GM21447 (cell line): ENCODE data around the gene OR52E8.

ENCODE experiments used
- ATAC-seq: cut with Tn5 transposase; IDR thresholded peaks from one replicate; pipeline ENCODE4 v1.9.1; 2021; ENCODE audit not compliant: unreplicated experiment

Gene OR52E8

GRCh38 chr11:5857590-5857989 lies at the start of gene OR52E8:
OR52E8 (minus strand) TSS chr11:5857690; CDS start chr11:5857690, 0 bp downstream.
- ATAC-seq: no peak

- ATAC-seq: no peak
Measured at GRCh38 chr11:5899534-5899933, 42.0 kb upstream of the OR52E8 start.

GRCh38 chr11:5892908-5893307 lies 35.4 kb upstream of the OR52E8 start, which contains the start of gene OR52E5:
OR52E5 (plus strand) TSS chr11:5893208; CDS start chr11:5900777, 7,569 bp downstream.
- ATAC-seq: no peak

DNA sequence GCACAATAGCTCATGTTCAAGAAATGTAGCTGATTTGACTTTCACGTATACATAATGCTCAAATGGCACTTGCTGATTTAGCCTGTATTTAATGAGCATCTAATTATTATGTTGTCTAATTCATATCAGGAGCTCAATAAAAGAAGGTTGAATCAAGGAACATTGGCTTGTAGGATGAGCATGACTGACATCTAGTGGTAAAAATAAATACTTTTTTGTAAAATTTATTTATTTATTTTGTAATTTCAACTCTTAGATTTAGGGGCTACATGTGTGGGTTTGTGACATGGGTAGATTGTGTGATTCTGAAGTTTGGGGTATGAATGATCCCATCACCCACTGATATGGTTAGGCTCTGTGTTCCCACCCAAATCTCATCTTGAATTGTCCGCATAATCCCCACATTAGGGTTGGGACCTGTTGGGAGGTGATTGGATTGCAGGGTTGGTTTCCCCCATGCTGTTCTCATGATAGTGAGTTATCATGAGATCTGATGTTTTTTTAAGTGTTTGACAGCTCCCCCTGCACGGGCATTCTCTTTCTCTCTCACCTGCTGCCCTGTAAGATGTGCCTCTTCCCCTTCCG lies 33.8 kb upstream of the OR52E8 start:
- no peak for ATAC-seq

- no peak for ATAC-seq
Measured at GRCh38 chr11:5887661-5888060, 30.2 kb upstream of the OR52E8 start.

DNA sequence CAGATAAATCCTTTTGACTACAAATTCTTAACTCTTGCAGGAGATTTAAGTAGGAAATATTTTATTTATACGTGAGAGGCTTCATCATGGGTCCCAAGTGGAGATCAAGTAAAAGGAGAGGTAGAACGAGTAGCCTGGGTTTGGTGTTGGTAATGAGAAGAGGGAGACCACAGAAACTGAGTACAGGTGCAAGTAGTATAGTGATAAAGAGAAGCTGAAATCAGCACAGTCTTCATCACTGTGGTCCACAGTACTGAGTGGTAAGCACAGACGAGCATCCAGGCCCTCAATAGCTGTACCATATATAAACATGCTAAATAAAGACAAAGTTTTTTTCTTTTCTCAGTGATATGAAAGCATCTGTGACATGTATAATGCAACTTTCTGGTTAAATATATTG lies 29.7 kb upstream of the OR52E8 start:
- no peak for ATAC-seq

DNA sequence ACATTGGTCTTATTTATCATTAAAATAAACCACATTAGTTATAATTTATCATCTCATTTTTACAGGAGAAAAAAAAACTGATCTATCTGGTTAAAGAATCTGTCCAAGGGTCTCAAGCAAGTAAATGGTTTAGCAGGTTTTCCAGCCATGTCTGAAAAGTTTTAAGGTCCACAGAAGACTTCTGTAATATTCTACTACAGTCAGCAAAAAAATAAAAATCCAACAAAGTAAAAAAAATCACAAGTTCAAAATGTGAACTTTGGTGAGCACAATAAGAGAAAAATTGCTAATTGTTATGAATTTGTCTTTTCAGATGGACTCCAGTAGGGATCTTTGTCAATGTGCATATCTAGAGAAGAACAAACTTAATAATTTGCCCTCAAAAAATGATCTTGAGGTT lies 24.3 kb upstream of the OR52E8 start:
- ATAC-seq: no peak

- no peak for ATAC-seq
Measured at GRCh38 chr11:5880329-5880728, 22.8 kb upstream of the OR52E8 start, which contains the start of gene OR52E4. OR52E4 (plus strand) TSS chr11:5880629; CDS start chr11:5884293, 3,664 bp downstream.

DNA sequence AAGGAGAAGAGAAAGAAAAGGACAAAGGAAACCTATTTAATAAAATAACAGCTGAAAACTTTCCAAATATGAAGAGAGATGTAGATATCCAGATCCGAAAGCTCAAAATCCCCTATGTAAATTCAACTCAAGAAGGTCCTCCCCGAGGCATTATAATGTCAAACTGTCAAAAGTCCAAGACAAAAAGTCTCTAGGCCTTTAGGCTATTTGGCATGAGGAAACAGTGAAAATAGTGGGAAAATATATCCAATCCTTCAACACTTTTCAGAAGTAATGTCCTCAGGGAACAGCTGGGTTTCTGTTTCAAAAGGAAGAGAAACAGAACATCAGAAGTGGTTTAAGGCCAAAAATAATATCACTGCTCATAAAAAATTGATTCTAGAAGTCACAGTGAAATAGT lies 21.1 kb upstream of the OR52E8 start:
- ATAC-seq: no peak

DNA sequence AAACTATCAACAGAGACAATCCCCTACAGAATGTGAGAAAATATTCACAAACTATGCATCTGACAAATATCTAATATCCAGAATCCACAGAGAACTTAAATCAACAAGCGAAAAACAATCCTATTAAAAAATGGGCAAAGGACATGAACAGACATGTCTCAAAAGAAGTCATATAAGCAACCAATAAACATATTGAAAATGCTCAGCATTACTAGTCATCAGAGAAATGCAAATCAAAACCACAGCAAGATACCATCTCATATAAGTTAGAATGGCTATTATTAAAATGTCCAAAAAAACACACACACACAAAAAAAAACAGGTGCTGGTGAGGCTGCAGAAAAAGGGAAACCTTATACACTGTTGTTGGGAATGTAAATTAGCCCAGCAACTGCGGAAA lies 8.3 kb upstream of the OR52E8 start:
- no peak for ATAC-seq

- ATAC-seq: no peak
Measured at GRCh38 chr11:5851002-5851401, 6.5 kb downstream of the OR52E8 start.

DNA sequence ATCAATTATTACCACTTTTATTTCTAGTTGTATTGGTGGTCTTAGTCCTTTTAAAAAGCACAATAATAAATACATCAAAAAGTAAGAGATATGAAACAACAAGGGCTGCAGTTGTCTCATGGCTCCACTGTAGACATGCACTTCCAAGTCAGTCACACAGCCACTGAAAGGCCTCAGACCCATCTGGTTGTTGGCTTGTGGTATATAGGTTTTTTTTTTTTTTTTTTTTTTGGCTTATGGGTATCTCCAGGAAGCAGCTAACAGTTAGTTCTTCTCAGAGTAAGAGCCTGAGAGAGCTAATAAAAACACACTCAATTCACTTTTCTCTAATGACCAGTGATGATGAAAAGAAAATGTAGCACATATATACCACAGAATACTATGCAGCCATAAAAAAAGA lies 9.8 kb downstream of the OR52E8 start:
- ATAC-seq: no peak

GRCh38 chr11:5846701-5847100 lies 10.8 kb downstream of the OR52E8 start:
- ATAC-seq: no peak

DNA sequence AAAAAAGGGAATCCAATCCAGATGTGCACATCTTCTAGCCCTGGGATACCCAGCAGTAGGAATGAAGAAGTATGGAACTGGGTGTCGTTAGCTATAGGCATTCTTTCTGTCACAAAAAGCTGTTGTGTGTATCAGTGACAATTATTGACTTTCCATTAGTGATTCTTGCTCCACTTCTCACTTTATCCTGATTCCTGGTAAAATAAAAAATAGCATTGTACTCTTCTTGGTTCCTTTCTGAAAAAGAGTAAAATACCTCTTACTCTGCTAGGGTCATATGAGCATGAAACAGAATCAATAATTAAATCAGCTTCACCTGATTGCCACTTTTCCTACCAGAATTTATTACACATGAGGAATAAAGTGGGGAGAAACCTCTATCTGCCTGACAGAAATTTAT lies 15.7 kb downstream of the OR52E8 start, which contains the start of gene OR52E6:
TSS of gene OR52E6 (minus strand) at position 101 of the 400 bp plus-strand sequence. CDS start at position 101, 0 bp downstream.
- ATAC-seq: no peak

- ATAC-seq: no peak
Measured at GRCh38 chr11:5837695-5838094, 19.8 kb downstream of the OR52E8 start.

DNA sequence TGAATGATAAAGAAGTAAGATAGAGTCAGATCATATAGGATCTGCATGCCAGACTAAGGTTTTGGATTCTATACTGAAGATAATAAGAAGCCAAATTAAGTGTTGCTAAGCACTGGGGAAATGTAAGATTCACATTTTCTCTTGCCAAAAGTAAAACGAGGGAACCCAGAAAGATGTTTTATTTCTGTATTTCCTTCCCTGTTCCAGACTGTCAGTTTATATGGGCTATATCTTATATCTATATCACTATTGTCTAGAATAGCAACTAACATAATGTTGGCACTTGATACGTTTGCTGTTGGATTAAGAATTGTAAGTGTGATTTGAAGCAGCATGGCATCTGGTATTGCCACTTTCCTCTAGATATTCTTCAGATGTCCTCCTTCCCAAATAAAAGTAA lies 24.0 kb downstream of the OR52E8 start:
- ATAC-seq: no peak

DNA sequence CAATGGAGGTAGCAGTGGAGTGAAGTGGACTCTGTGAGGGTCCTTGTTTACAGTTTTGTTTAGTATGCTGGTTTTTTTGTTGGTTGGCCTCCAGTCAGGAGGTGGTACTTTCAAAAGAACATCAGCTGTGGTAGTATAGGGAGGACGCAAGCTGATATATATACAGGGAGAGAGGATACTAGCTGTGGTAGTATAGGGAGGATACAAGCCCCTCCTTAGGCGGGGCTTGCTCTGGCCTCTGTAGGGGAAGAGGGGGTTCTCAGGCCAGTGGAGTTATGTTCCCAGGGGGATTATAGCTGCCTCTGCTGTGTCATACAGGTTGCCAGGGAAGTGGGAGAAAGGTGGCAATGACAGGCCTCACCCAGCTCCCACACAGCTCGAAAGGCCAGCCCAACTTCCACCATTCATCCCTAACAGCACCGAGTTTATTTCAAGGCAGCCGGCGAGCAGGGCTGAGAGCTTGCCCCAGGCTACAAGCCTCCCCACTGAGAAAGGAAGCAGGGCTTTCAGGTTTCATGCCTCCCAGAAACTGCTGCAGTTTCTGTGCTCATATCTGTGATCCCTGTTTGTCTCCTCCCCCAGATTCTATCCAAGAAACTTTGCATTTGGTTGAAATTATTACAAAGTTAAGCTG lies 26.2 kb downstream of the OR52E8 start:
- no peak for ATAC-seq

DNA sequence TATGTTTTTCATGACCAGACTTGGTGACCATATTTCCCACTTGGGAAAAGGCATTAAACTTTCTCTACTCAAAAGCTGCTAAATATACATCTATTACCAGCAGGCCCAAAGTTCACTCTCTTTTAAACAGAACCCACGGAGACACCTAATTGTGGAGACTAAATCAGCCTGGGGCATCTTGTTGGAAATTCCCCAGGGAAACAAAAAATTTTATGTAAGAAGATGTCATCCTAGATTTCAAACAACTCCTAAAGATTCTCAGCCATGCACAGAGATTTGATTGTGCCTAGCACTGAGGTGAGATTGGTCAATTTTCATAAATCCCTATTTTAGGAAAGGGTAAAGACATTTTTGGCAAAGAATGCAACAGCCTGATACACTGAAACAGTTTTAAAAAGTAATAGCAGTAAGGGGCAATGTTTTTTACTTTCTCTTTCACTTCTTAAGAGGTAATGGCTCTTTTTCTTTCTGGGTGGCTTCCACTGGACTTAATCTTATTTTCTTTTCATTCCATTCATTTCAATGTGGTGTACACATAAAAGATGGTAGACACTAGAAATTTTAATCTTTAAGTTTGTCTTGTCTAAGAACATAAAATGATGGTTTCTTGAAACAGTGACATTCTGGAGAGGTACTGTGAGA lies 39.1 kb downstream of the OR52E8 start:
- ATAC-seq: peak; percentile 72

- ATAC-seq: no peak
Measured at GRCh38 chr11:5815534-5815933, 42.0 kb downstream of the OR52E8 start.

DNA sequence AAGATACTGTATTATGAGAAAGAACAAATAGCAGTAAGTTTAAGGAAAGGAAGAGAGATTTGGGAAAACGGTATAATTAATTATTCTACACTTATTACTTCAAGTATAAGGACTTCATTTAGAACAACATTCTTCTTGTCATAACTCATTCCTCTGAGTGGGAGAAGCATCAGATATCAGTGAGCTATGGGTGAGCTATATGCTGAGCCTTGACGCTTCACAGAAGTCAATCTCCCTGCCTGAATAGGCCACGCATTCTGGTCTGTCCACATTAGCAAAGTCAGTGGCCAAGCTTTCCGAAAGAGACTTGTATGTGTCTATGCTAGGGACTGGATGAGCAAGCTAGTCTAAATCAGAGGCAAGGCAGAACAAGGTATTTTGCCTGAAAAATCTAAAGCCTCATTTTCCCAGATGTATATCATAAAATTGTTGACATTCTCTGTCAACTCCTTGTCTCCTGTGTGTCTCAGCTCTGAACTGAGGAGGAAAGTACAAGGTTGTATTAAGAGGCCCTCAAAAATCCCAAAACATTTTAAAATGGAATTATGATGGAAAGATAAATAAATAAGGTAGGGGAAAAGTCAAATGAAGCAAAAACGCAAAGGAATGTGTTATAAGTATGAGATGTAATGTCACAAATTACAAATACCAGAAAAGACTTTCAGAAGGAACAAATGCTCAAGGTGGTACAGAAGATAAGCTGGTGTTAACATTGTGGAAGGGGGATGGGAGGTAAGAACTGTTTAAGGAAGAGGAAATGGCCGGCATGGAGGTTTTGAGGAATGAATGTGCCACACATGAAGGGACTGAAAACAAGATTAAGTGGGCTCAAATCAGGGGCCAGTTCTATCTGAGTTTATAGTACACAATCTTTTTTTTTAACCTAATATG lies 47.3 kb downstream of the OR52E8 start:
- ATAC-seq: no peak

GRCh38 chr11:5809122-5809519 lies 48.4 kb downstream of the OR52E8 start:
- ATAC-seq: peak; percentile 41
